Caco-2 (cell line): ENCODE results near the gene MRPS35. TPM values are rescaled to one million over a fixed set of nuclear protein-coding genes. Genes with fewer than 3 reads are reported as not detected.

Experiments
- BruUV-seq: library from RNA; stranded (reverse); fragments of 400-500 nt; replicated peaks from 2 replicates; lab custom pipeline; 2021; lab: Mats Ljungman, UMichigan
- CTCF ChIA-PET: fragments of 300-600 bp; sonication (Branson Sonifier 250); formaldehyde crosslinking; loops from one replicate; lab custom pipeline; 2022; ENCODE audit warnings: antibody characterized with exemption; lab: Charles Lee
- POLR2A ChIA-PET: fragments of 300-600 bp; sonication (Branson Sonifier 250); formaldehyde crosslinking; loops from one replicate; lab custom pipeline; 2022; ENCODE audit warnings: antibody characterized with exemption; lab: Charles Lee
- DNase-seq, 2 experiments: peaks; one replicate each; pipeline versions ENCODE4 v3.0.0 to v3.0.0-alpha.2; 2020 to 2022
- H3K27me3 ChIP-seq: replicated peaks from 2 replicates; pipeline ENCODE4 v1.6.0; 2011; ENCODE audit warnings: low read length; ENCODE audit not compliant: control insufficient read depth, insufficient read depth
- H3K36me3 ChIP-seq: 2 replicates; pipeline ENCODE4 v1.5.1; 2011; ENCODE audit warnings: low read length; ENCODE audit not compliant: control insufficient read depth, insufficient read depth
- H3K4me1 ChIP-seq: fragments of 250-450 bp; sonication (Bioruptor Pico); 2 replicates; pipeline ENCODE4 v1.5.1; 2020; ENCODE audit warnings: mild to moderate bottlenecking
- H3K4me3 ChIP-seq: 2 replicates; pipeline ENCODE4 v1.5.1; 2011; ENCODE audit warnings: low read depth, mild to moderate bottlenecking, control low read depth, low read length
- H3K9me3 ChIP-seq: fragments of 250-450 bp; sonication (Bioruptor Pico); 2 replicates; pipeline ENCODE4 v1.5.1; 2020; ENCODE audit warnings: mild to moderate bottlenecking, moderate library complexity
- H3K27ac Mint-ChIP-seq: one replicate; pipeline ENCODE4 v1.8.0; 2022; ENCODE audit warnings: mixed read lengths; ENCODE audit not compliant: unreplicated experiment
- H3K27me3 Mint-ChIP-seq: one replicate; pipeline ENCODE4 v1.8.0; 2022; ENCODE audit warnings: mixed read lengths; ENCODE audit not compliant: insufficient read depth, unreplicated experiment
- H3K36me3 Mint-ChIP-seq: one replicate; pipeline ENCODE4 v1.8.0; 2022; ENCODE audit warnings: mild to moderate bottlenecking, mixed read lengths; ENCODE audit not compliant: insufficient read depth, unreplicated experiment
- H3K4me1 Mint-ChIP-seq: one replicate; pipeline ENCODE4 v1.8.0; 2022; ENCODE audit warnings: low read depth, mixed read lengths; ENCODE audit not compliant: unreplicated experiment
- H3K4me3 Mint-ChIP-seq: one replicate; pipeline ENCODE4 v1.8.0; 2022; ENCODE audit warnings: mild to moderate bottlenecking, moderate library complexity, mixed read lengths; ENCODE audit not compliant: unreplicated experiment
- H3K9me3 Mint-ChIP-seq: one replicate; pipeline ENCODE4 v1.8.0; 2022; ENCODE audit warnings: mixed read lengths; ENCODE audit not compliant: unreplicated experiment
- intact Hi-C: fragments of 100-400 bp; cut with micrococcal nuclease; formaldehyde crosslinking; loops from one replicate; pipeline ENCODE4 v1.10.0; 2022; ENCODE audit not compliant: unreplicated experiment
- total RNA-seq: library from RNA; stranded (reverse); gene quantifications from 2 replicates; pipeline ENCODE4 v1.2.3, GENCODE V29; 2022
- TF ChIP-seq, protein P1 (sequence below), 2 experiments: fragments of 200-600 bp in 1 of 2; IDR thresholded peaks; 1 replicate in 1 of 2; 2 replicates in 1 of 2; pipeline versions ENCODE4 v1.5.1 to v1.8.0; 2011 to 2022; ENCODE audit warnings: antibody characterized with exemption in 1 of 2, control low read depth in 1 of 2, inconsistent platforms in 1 of 2, low read depth in 1 of 2, low read length in 1 of 2, mild to moderate bottlenecking in 1 of 2, moderate library complexity in 1 of 2; ENCODE audit not compliant: insufficient read depth in 1 of 2, severe bottlenecking in 1 of 2, unreplicated experiment in 1 of 2

Gene MRPS35
- total RNA-seq, 1 experiment from 2014 or later: 135 TPM

- Histone ChIP-seq H3K4me1 (0 out of 2 replicates have a peak, but pooled peaks cover 3% of the 10 kb centered on the region), H3K4me3 (no peak overlapping the region), H3K9me3 (no peaks in the 10 kb centered on the region), H3K36me3 (no peaks in the 10 kb centered on the region), H3K27me3 (no peaks in the 10 kb centered on the region)
- TF ChIP-seq, protein P1, sequence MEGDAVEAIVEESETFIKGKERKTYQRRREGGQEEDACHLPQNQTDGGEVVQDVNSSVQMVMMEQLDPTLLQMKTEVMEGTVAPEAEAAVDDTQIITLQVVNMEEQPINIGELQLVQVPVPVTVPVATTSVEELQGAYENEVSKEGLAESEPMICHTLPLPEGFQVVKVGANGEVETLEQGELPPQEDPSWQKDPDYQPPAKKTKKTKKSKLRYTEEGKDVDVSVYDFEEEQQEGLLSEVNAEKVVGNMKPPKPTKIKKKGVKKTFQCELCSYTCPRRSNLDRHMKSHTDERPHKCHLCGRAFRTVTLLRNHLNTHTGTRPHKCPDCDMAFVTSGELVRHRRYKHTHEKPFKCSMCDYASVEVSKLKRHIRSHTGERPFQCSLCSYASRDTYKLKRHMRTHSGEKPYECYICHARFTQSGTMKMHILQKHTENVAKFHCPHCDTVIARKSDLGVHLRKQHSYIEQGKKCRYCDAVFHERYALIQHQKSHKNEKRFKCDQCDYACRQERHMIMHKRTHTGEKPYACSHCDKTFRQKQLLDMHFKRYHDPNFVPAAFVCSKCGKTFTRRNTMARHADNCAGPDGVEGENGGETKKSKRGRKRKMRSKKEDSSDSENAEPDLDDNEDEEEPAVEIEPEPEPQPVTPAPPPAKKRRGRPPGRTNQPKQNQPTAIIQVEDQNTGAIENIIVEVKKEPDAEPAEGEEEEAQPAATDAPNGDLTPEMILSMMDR (IDR thresholded peaks at IDR 0.05; ENCODE audit: insufficient read depth in 1 of 2, low read depth in 1 of 2, low read length in 1 of 2, severe bottlenecking in 1 of 2, unreplicated experiment in 1 of 2): no peak
- H3K27ac Mint-ChIP-seq: no peak overlapping the region
- no peaks in the 10 kb centered on the region for H3K9me3 Mint-ChIP-seq
- H3K4me1 Mint-ChIP-seq: peaks cover 14% of the 10 kb centered on the region
- no peaks in the 10 kb centered on the region for H3K27me3 Mint-ChIP-seq
- DNase-seq: no peak
- no peak overlapping the region for H3K4me3 Mint-ChIP-seq
- peaks cover 49% of the 10 kb centered on the region for H3K36me3 Mint-ChIP-seq
- ChIA-PET CTCF (no interaction called here), POLR2A (interaction anchor here (0.6 kb wide), 1 partner anchor 11 kb away, joined by 3 read pairs; no protein-coding TSS in a partner anchor)
- no TSS peak for BruUV-seq
- intact Hi-C loops: no loop called here
These were observed 75.4 kb downstream of the MRPS35 start for GRCh38 chr12:27785882-27786570.

GRCh38 chr12:27787559-27787958 is 76.9 kb downstream of the MRPS35 start:
- intact Hi-C loops: no loop called here
- ChIA-PET CTCF (interaction anchor here (1.0 kb wide), 1 partner anchor 10 kb away, joined by 3 read pairs; no protein-coding TSS in a partner anchor), POLR2A (no interaction called here)
- Histone ChIP-seq H3K4me1 (no peaks in the 10 kb centered on the region), H3K27me3 (no peaks in the 10 kb centered on the region), H3K9me3 (no peaks in the 10 kb centered on the region), H3K36me3 (no peaks in the 10 kb centered on the region), H3K4me3 (no peak overlapping the region)
- TF ChIP-seq, protein P1 (IDR thresholded peaks at IDR 0.05; ENCODE audit: insufficient read depth in 1 of 2, low read depth in 1 of 2, low read length in 1 of 2, severe bottlenecking in 1 of 2, unreplicated experiment in 1 of 2): no peak
- Mint-ChIP-seq H3K4me3 (no peak overlapping the region), H3K9me3 (no peaks in the 10 kb centered on the region), H3K27ac (no peak overlapping the region), H3K36me3 (peaks cover 48% of the 10 kb centered on the region), H3K4me1 (peaks cover 3% of the 10 kb centered on the region), H3K27me3 (no peaks in the 10 kb centered on the region)
- DNase-seq: no peak
- no TSS peak for BruUV-seq

DNA sequence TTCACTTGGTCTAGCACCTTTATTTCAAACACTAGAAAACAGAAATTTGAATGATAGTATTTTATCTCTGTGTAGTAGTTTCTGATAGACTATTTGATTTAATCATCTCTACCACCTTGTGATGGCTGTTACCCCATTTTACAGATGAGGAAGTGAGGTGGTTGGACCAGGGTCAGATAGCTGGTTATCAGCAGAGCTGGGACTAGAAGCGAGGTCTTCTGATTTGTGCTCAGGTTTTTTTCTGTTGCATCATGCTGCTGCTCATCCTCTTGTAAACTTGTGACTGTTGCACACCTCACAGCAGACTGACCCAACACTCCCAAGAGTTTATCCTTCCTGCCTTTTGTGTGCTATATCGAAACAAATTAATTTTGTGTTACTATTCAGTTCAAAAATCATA is 79.5 kb downstream of the MRPS35 start:
- Histone ChIP-seq H3K4me3 (no peak overlapping the region), H3K36me3 (no peaks in the 10 kb centered on the region), H3K27me3 (no peaks in the 10 kb centered on the region), H3K4me1 (no peaks in the 10 kb centered on the region), H3K9me3 (no peaks in the 10 kb centered on the region)
- CTCF ChIA-PET: no interaction called here
- BruUV-seq: no TSS peak
- no peak for DNase-seq
- POLR2A ChIA-PET: no interaction called here
- TF ChIP-seq, protein P1 (IDR thresholded peaks at IDR 0.05; ENCODE audit: insufficient read depth in 1 of 2, low read depth in 1 of 2, low read length in 1 of 2, severe bottlenecking in 1 of 2, unreplicated experiment in 1 of 2): no peak
- no peak overlapping the region for H3K4me3 Mint-ChIP-seq
- no peaks in the 10 kb centered on the region for H3K4me1 Mint-ChIP-seq
- H3K27me3 Mint-ChIP-seq: no peaks in the 10 kb centered on the region
- H3K27ac Mint-ChIP-seq: no peak overlapping the region
- H3K36me3 Mint-ChIP-seq: peaks cover 48% of the 10 kb centered on the region
- intact Hi-C loops: loop anchor here (5.0 kb wide), 1 partner anchor 528 kb away; no protein-coding TSS in a partner anchor
- no peaks in the 10 kb centered on the region for H3K9me3 Mint-ChIP-seq
